GM10266 (cell line): ENCODE measurements around the gene RRBP1.

Experiments
- DNase-seq: peaks from one replicate; pipeline ENCODE4 v3.0.0; 2012; ENCODE audit errors: extremely low spot score
- TF ChIP-seq, protein P1 (sequence below): IDR thresholded peaks from 2 replicates; pipeline ENCODE4 v1.5.1; 2012; ENCODE audit warnings: mild to moderate bottlenecking, low read depth; ENCODE audit not compliant: control insufficient read depth, insufficient read depth; ENCODE audit errors: missing control alignments

Gene RRBP1

DNA sequence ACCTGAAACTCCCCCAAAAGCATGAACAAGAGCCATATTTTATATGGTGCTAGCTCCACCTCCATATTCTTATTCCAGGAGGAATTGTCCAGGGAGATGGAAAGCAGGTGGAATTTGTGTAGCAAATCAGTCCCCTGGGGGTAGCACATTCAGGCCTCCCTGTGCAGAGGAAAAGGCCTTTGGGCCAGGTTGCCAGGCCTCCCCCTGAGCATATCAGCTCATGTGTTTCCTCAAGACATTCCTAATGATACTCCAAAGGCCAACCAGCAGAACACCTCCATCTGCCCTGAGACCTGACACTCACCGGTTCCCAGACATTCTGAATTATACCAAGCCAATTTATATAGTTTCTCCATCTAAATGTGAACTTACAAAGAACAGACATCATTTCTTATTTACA lies 15.1 kb upstream of the RRBP1 start:
- DNase-seq = no peak
- TF ChIP-seq, protein P1, sequence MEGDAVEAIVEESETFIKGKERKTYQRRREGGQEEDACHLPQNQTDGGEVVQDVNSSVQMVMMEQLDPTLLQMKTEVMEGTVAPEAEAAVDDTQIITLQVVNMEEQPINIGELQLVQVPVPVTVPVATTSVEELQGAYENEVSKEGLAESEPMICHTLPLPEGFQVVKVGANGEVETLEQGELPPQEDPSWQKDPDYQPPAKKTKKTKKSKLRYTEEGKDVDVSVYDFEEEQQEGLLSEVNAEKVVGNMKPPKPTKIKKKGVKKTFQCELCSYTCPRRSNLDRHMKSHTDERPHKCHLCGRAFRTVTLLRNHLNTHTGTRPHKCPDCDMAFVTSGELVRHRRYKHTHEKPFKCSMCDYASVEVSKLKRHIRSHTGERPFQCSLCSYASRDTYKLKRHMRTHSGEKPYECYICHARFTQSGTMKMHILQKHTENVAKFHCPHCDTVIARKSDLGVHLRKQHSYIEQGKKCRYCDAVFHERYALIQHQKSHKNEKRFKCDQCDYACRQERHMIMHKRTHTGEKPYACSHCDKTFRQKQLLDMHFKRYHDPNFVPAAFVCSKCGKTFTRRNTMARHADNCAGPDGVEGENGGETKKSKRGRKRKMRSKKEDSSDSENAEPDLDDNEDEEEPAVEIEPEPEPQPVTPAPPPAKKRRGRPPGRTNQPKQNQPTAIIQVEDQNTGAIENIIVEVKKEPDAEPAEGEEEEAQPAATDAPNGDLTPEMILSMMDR = no peak

DNA sequence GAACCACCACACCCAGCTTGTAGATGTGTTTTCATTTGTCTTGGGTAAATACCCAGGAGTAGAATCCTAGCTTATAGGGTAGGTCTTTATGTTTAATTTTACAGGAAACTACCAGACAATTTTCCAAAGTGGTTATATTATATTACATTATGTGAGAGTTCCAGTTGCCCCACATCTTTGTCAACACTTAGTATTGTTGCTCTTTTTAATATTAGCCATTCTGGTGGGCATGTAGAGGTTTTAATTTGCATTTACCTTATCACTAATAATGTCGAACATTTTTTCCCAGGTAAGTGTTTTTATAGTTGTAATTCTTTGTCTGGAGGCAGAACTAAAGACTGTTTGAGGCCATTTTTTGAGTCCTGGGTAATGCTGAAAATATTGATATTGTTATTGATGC lies 14.2 kb upstream of the RRBP1 start:
- DNase-seq = no peak
- TF ChIP-seq, protein P1 = no peak

DNA sequence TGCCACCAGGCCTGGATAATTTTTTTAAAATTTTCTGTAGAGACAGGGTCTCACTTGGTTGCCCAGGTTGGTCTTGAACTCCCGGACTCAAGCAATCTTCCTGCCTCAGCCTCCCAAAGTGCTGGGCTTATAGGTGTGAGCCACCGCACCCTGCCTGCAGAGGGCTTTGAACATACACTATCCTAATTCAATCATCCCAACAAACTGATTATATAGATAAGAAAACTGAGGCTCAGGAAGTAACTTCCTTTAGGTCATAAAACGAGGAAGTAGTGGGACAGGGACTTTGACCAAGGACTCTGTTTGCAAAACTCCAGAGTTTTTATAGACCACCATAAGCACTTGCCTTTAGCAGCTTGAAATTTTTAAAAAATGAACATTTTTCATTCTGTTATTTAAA lies 12.7 kb upstream of the RRBP1 start:
- DNase-seq = no peak
- TF ChIP-seq, protein P1 = no peak

DNA sequence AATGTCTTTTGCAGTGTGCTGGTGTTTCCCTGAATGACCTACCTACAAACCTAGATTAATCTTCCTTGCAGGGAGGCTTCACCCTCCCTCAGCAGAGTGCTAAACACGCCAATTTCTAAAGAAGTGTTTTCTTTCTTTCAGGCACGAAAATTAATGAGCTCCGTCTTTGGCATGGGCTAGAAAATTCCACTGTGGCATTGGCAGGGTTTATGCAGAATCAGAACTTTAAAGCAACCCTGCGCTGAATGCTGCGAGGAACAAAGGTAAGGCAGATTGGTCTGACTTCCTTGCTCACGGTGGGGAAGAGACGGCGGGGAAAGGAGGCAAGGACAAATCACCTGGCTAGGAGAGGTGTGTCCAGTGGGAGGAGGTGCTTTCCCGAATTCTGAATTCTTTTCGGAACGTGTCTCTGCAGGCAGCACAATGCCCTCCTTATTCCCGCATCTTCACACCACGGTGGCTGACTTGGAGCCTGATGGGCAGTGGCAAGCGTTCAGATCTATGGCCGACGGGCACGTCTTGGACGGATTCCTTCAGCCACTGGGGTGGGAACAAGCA lies 11.5 kb upstream of the RRBP1 start:
- TF ChIP-seq, protein P1 = no peak
- DNase-seq = no peak

DNA sequence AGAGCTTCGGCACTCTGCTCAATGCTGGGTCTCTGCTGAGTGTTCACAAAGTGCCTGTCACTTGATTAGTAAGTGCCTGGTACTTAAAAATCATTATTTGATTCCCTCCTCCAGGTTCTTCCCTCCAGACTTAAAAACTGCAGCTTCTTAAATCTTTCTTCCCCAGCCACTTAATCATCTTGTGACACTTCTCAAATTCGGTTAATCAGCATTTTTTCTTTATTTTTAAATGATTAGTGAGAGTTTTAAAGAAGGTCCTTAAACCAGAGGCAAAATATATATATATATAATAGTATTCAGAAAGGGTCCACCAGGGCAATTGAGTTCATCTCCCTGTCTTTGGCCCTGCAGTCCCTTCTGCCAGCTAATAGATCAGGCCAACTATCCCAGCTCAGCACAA lies 9.7 kb upstream of the RRBP1 start:
- DNase-seq = no peak
- TF ChIP-seq, protein P1 = no peak

DNA sequence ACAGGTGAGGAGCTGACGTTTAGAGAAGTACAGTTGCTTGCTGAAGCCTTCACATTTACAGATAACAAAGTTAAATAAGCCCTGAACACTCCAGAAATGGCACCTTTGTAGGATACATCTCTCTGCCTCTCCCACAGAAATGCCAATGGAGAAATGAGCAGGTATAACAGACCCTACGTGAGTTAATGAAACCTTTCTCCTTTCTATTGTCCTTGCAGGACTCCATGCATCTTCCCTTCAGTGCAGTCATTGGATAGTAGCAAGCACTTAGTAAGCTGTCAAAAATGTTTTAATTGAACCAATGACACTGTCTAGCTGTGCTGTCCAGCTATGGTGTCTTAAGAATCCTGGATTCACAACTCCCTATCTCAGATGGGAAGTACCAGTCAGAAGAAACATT lies 8.1 kb upstream of the RRBP1 start:
- TF ChIP-seq, protein P1 = no peak
- no peak for DNase-seq

DNA sequence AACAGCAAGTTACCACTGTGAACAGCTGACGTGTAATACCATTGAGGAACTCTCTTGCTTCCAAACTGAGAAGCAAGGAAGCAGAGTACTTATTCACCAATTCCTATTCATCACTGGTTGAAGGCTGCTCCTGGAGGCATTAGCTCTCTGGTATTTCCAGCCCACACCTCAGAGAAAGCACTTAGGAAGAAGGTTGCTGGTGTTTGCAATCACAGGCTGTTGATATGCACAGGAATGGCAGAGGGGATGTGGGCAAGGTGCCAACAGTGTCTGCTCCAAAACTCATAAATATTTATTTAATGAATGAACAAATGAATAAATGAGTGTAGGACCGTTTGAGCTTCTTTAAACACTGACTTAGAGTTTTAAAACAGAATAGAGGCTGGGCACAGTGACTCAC lies 6.9 kb upstream of the RRBP1 start:
- TF ChIP-seq, protein P1 = no peak
- DNase-seq = no peak

DNA sequence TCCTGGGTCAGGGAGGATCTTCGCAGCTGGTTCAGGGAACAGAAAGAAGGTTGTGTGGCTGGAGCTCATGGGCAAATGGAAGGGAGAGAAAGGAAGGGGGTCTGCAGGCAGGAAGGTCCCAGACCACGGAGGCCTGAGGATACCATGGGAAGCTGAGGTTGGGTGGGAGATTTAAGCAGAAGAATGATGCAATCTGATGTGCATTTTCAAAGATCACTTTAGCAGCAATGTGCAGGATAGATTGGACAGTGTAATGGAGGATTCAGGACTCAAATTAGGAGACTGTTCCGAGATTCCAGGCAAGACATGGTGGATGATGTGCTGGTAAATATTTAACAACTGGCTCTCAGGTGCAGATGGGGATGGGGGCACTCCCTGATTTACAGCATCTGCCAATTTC lies 5.8 kb upstream of the RRBP1 start:
- DNase-seq = no peak
- TF ChIP-seq, protein P1 = no peak
